Activated CD4-positive, alpha-beta T cell treated with anti-CD3 and anti-CD28 coated beads, Interleukin-2, amount 50 U/mL, for 24 hours (primary cell): ENCODE measurements around the gene CAMK4.

Experiments used
- DNase-seq, 2 donors: peaks; one replicate each; pipeline ENCODE4 v3.0.0-alpha.2; 2020; ENCODE audit warnings: low read depth in 1 of 2, low spot score in 1 of 2

The CAMK4 gene

GRCh38 chr5:111223787-111224560, at the start of gene CAMK4:
Gene CAMK4, plus strand, starts transcription at chr5:111224384. Its CDS starts 100 bp downstream, at chr5:111224484.
- peak in 1 of 2 donors; percentile 56 for DNase-seq

- no peak for DNase-seq
Measured at GRCh38 chr5:111183064-111183463, 41.1 kb upstream of the CAMK4 start.

- no peak for DNase-seq
Measured at GRCh38 chr5:111187079-111187478, 37.1 kb upstream of the CAMK4 start.

GRCh38 chr5:111194053-111194452, 30.1 kb upstream of the CAMK4 start:
- DNase-seq: no peak

- DNase-seq: no peak
Measured at GRCh38 chr5:111194925-111195324, 29.3 kb upstream of the CAMK4 start.

GRCh38 chr5:111197523-111197922, 26.7 kb upstream of the CAMK4 start:
- DNase-seq: no peak

GRCh38 chr5:111198281-111198966, 25.8 kb upstream of the CAMK4 start:
- DNase-seq: no peak

GRCh38 chr5:111200828-111201227, 23.4 kb upstream of the CAMK4 start:
- no peak for DNase-seq

- no peak for DNase-seq
Measured at GRCh38 chr5:111201705-111202104, 22.5 kb upstream of the CAMK4 start.

- no peak for DNase-seq
Measured at GRCh38 chr5:111211341-111211740, 12.8 kb upstream of the CAMK4 start.

- DNase-seq: no peak
Measured at GRCh38 chr5:111214052-111214742, 10.0 kb upstream of the CAMK4 start.

GRCh38 chr5:111215971-111216370, 8.2 kb upstream of the CAMK4 start:
- no peak for DNase-seq

GRCh38 chr5:111221139-111221538, 3.0 kb upstream of the CAMK4 start:
- DNase-seq: no peak

- DNase-seq: no peak
Measured at GRCh38 chr5:111223101-111223786, 940 bp upstream of the CAMK4 start.

- DNase-seq: no peak
Measured at GRCh38 chr5:111224561-111225345, 569 bp downstream of the CAMK4 start.

- DNase-seq: no peak
Measured at GRCh38 chr5:111225926-111226325, 1.7 kb downstream of the CAMK4 start.

GRCh38 chr5:111226556-111226955, 2.4 kb downstream of the CAMK4 start:
- no peak for DNase-seq

- DNase-seq: no peak
Measured at GRCh38 chr5:111227226-111227782, 3.1 kb downstream of the CAMK4 start.

- no peak for DNase-seq
Measured at GRCh38 chr5:111227801-111228200, 3.6 kb downstream of the CAMK4 start.

GRCh38 chr5:111228520-111229220, 4.5 kb downstream of the CAMK4 start:
- no peak for DNase-seq
